Measurements from ENCODE around the gene ZNF483.
"Not testable (repeated sequence)": the region's sequence is repeated elsewhere in the genome, so short reads cannot be mapped to it uniquely, and the experiment has no call there.

ZNF483 gene

GRCh38 chr9:111525056-111525977 lies at the start of gene ZNF483:
ZNF483 (plus strand) TSS chr9:111525179; CDS start chr9:111527396, 2,217 bp downstream.
- DNase-seq, result peak; percentile 68

- no peak for DNase-seq
These were observed 49.8 kb upstream of the ZNF483 start for GRCh38 chr9:111475195-111475594.

- DNase-seq, result no peak
These were observed 47.3 kb upstream of the ZNF483 start for GRCh38 chr9:111477677-111478076.

GRCh38 chr9:111481885-111482636 lies 42.9 kb upstream of the ZNF483 start:
- DNase-seq, result no peak

- peak; percentile 66 for DNase-seq
These were observed 42.1 kb upstream of the ZNF483 start for GRCh38 chr9:111482694-111483438.

GRCh38 chr9:111483439-111483857 lies 41.5 kb upstream of the ZNF483 start:
- peak; percentile 35 for DNase-seq

- DNase-seq, result peak; percentile 26
These were observed 41.0 kb upstream of the ZNF483 start, which contains the start of gene ECPAS for GRCh38 chr9:111483858-111484571. ECPAS (minus strand) TSS chr9:111484383; CDS start chr9:111472918, 11,465 bp downstream.

- no peak for DNase-seq
These were observed 40.4 kb upstream of the ZNF483 start for GRCh38 chr9:111484572-111484894.

- DNase-seq, result not testable (repeated sequence)
These were observed 27.8 kb upstream of the ZNF483 start for GRCh38 chr9:111497196-111497595.

GRCh38 chr9:111501005-111501562 lies 23.9 kb upstream of the ZNF483 start:
- no peak for DNase-seq

GRCh38 chr9:111501648-111502047 lies 23.3 kb upstream of the ZNF483 start:
- no peak for DNase-seq

GRCh38 chr9:111502506-111502905 lies 22.5 kb upstream of the ZNF483 start:
- no peak for DNase-seq

- DNase-seq, result not testable (repeated sequence)
These were observed 13.4 kb upstream of the ZNF483 start for GRCh38 chr9:111511581-111511980.

GRCh38 chr9:111514967-111515366 lies 10.0 kb upstream of the ZNF483 start:
- no peak for DNase-seq

GRCh38 chr9:111516061-111516465 lies 8.9 kb upstream of the ZNF483 start:
- no peak for DNase-seq

- DNase-seq, result no peak
These were observed 286 bp upstream of the ZNF483 start for GRCh38 chr9:111524731-111525055.

GRCh38 chr9:111527347-111527746 lies 2.4 kb downstream of the ZNF483 start:
- DNase-seq, result no peak

- DNase-seq, result no peak
These were observed 4.8 kb downstream of the ZNF483 start for GRCh38 chr9:111529787-111530186.

- no peak for DNase-seq
These were observed 6.7 kb downstream of the ZNF483 start for GRCh38 chr9:111531716-111532115.

GRCh38 chr9:111533099-111533790 lies 8.3 kb downstream of the ZNF483 start:
- no peak for DNase-seq

GRCh38 chr9:111542497-111543254 lies 17.7 kb downstream of the ZNF483 start:
- no peak for DNase-seq
